Measurements from ENCODE around the gene NUP205. TPM values are rescaled to one million over a fixed set of nuclear protein-coding genes. Genes with fewer than 3 reads are reported as not detected.

Gene NUP205
- total and polyA plus RNA-seq, 2 of the 13 experiments (the other 11 are each of a cell fraction or from before 2014, with no cell fraction given): 46.2 to 87.2 TPM

- no peak for TF ChIP-seq DPF2 (CRISPR knock-in tag; IDR thresholded peaks at IDR 0.05; ENCODE audit: borderline replicate concordance, low read depth)
- no peak for TF ChIP-seq CEBPG (CRISPR knock-in tag; IDR thresholded peaks at IDR 0.05)
Observed at GRCh38 chr7:135664046-135664589, 106.4 kb downstream of the NUP205 start (continued).

- in situ Hi-C loops (cut with HindIII; ENCODE audit: extremely low pct_ligation_motif_present, low pct_unique_long_range_greater_than_20kb): no loop called here
- BruUV-seq (replicated peaks): no TSS peak
- Histone ChIP-seq H3K9ac (ENCODE audit: insufficient read depth, low read depth, low read length) (no peak overlapping the region), H3K27me3 (ENCODE audit: control insufficient read depth in 1 of 2, insufficient read depth in 2 of 2, low read length in 2 of 2) (no peaks in the 10 kb centered on the region; a peak in 1 of 5 replicates), H3K27ac (ENCODE audit: extremely low read length, insufficient read depth, low read length) (no peak overlapping the region), H3K4me2 (ENCODE audit: low read depth, low read length) (no peak overlapping the region), H2AFZ (ENCODE audit: low read length) (no peak overlapping the region), H3K4me1 (ENCODE audit: insufficient read depth, low read length) (peaks cover 44% of the 10 kb centered on the region), H4K20me1 (ENCODE audit: insufficient read depth, low read length) (no peaks in the 10 kb centered on the region), H3K9me3 (ENCODE audit: low read length) (no peaks in the 10 kb centered on the region), H3K4me3 (replicated peaks in 1 of 3; ENCODE audit: insufficient read depth in 1 of 3, low read depth in 2 of 3, low read length in 3 of 3) (no peak overlapping the region), H3K36me3 (replicated peaks in 1 of 2; ENCODE audit: control insufficient read depth in 1 of 2, insufficient read depth in 2 of 2, low read length in 2 of 2) (no peaks in the 10 kb centered on the region; a peak in 1 of 5 replicates), H3K79me2 (ENCODE audit: insufficient read depth, low read length) (peaks cover 47% of the 10 kb centered on the region)
- WGBS (ENCODE audit: low lambda C conversion rate): 81% methylated on average over 3 of the region's 3 CpGs
- FAIRE-seq: no peak
- intact Hi-C loops (cut with micrococcal nuclease; ENCODE audit: unreplicated experiment): loop anchor here (5.0 kb wide), 1 partner anchor 158 kb away; no protein-coding TSS in a partner anchor
- no peak for ATAC-seq
- DNase-seq (ENCODE audit: low spot score): no peak
- ChIA-PET CTCF (ENCODE audit: low intra/inter-chr PET ratio, low total read pairs) (no interaction called here), POLR2A (no interaction called here)
- TF ChIP-seq CC2D1A (CRISPR knock-in tag; IDR thresholded peaks at IDR 0.05) (no peak), THYN1 (CRISPR knock-in tag; IDR thresholded peaks at IDR 0.05; ENCODE audit: borderline replicate concordance, low read depth) (no peak), SAFB2 (CRISPR knock-in tag; IDR thresholded peaks at IDR 0.05; ENCODE audit: borderline replicate concordance, low read depth) (no peak), ZFP41 (CRISPR knock-in tag; IDR thresholded peaks at IDR 0.05; ENCODE audit: borderline replicate concordance) (no peak), ATF7 (IDR thresholded peaks at IDR 0.05) (no peak), ATF7 (CRISPR knock-in tag; IDR thresholded peaks at IDR 0.05) (no peak), ZNF746 (CRISPR knock-in tag; IDR thresholded peaks at IDR 0.05) (no peak), ZBTB10 (CRISPR knock-in tag; IDR thresholded peaks at IDR 0.05; ENCODE audit: borderline replicate concordance) (no peak), TRIM22 (IDR thresholded peaks at IDR 0.05) (no peak), CSRNP1 (CRISPR knock-in tag; IDR thresholded peaks at IDR 0.05) (no peak), SRF (IDR thresholded peaks at IDR 0.05; ENCODE audit: low read depth, low read length) (no peak), HBP1 (CRISPR knock-in tag; IDR thresholded peaks at IDR 0.05; ENCODE audit: low read depth) (no peak), GABPB1 (CRISPR knock-in tag; IDR thresholded peaks at IDR 0.05) (no peak), ZNF678 (CRISPR knock-in tag; IDR thresholded peaks at IDR 0.05) (no peak), HES4 (CRISPR knock-in tag; IDR thresholded peaks at IDR 0.05; ENCODE audit: borderline replicate concordance) (no peak)
Observed at GRCh38 chr7:135665042-135665441, 107.3 kb downstream of the NUP205 start.

All from HepG2 (cell line).